ENCODE data around the gene WBP1L.
"Not testable (repeated sequence)": the region's sequence is repeated elsewhere in the genome, so short reads cannot be mapped to it uniquely, and the experiment has no call there.

WBP1L gene

DNA sequence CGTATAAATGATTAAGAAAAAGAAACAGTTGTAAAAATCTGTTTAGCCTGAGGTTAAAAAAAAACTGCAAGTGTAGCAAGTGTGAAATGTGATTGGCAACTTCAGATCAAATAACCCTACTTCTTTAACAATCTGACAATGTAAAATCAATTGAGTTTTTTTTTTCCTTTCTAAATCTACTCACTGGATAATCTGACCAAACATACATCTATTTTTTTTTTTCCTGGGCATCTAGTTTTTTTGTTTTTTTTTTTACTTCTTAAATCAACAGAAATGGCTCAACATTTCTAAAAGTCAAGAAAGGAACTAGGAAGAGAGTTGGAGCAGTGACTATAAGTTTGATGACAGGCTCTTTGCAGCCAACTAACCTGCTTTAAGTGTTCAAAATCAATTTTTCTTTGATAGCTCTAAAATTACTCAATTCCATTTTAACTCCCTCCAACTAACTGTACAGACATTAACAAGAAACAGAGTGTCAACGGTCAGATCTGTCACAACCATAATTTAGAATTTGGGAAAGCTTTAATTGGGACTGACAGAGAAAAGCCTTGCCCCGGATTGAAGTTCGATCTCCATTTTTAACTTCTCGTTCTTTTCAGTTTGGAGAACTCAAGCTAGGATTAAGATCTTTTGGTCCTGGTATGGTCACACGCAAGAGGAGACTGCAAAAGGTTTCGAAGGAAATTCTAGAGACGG, 30.8 kb upstream of the WBP1L start:
- DNase-seq (ENCODE audit: low read depth), result no peak
- TF ChIP-seq, protein P1, sequence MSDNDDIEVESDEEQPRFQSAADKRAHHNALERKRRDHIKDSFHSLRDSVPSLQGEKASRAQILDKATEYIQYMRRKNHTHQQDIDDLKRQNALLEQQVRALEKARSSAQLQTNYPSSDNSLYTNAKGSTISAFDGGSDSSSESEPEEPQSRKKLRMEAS (IDR thresholded peaks at IDR 0.05; ENCODE audit: low read depth, low read length), result no peak
- TF ChIP-seq MYC (IDR thresholded peaks at IDR 0.05; ENCODE audit: low read depth, low read length) (no peak), POLR2A (IDR thresholded peaks at IDR 0.05; ENCODE audit: extremely low read depth, insufficient read length) (no peak), CTCF (IDR thresholded peaks at IDR 0.05; ENCODE audit: low read depth, low read length) (no peak)

DNA sequence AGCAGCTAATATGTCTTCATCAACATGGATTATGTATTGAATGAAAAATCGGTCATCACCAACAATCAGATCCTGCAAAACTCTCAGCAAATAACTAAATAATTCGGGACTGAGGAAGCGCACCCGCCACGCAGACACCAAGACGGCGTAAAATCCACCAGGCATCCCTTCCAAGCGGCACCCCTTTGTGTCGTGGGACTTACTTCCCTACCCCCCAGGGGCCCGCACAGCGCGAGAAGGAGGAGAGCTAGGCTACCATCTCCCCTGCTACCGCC, 30.3 kb upstream of the WBP1L start:
- peak overlapping the region; percentile 69 for H3K4me3 ChIP-seq (ENCODE audit: low read depth, low read length)
- DNase-seq (ENCODE audit: low read depth), result no peak
- TF ChIP-seq CTCF (IDR thresholded peaks at IDR 0.05; ENCODE audit: low read depth, low read length) (no peak), POLR2A (IDR thresholded peaks at IDR 0.05; ENCODE audit: extremely low read depth, insufficient read length) (no peak)

More for the DNA sequence above, 30.8 kb upstream of the WBP1L start:
- H3K4me3 ChIP-seq (ENCODE audit: low read depth, low read length), result peak overlapping the region; percentile 69

DNA sequence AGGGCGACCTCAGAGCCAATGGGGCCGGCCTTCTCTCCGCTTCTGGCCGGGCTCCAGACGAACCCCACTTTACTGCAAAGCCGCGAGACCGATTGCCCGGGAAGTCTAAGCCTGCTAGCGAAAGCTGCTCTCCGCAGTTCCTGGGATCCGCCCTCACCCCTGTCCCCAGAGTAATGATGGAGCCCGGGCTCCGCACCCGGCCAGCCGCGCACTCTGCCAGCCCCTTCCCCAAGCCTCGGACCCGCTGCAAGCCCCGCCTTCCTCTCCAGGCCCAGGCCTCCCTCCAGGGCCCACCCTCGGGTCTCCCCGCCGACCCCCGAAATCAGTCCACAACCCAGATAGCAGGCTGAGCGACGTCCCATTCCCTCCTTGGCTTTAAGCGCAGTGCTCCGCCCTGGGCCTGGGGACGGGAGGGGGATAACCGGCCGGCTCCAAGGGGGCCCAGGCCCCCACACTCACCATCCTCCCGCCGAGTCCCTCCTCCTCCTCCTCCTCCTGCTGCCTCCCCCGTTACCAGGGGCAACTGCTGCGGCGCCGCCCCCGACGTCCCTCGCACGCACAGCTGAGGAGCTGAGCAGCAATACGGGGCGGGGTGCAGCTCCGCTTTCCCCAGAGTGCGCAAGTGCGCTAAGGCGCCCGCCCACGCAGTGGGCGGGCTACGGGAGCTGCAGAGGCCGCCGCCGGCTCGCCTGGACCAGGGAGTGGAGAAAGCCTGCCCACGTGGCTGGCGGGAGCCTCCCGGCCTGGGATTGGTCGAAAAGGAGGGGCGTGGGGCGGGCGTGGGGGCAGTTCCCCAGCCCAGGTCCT, 29.7 kb upstream of the WBP1L start, which contains the start of gene ARL3:
Gene ARL3, minus strand, starts transcription at position 584 of the 807 bp plus-strand sequence. Its CDS starts 122 bp downstream, at position 462.
- TF ChIP-seq, protein P1 (IDR thresholded peaks at IDR 0.05; ENCODE audit: low read depth, low read length), result peak; percentile 90; the same call in 1 of the 2 replicates
- TF ChIP-seq MYC (IDR thresholded peaks at IDR 0.05; ENCODE audit: low read depth, low read length), result no peak
- TF ChIP-seq CTCF (IDR thresholded peaks at IDR 0.05; ENCODE audit: low read depth, low read length), result peak; percentile 16
- peak; percentile 35 for TF ChIP-seq POLR2A (IDR thresholded peaks at IDR 0.05; ENCODE audit: extremely low read depth, insufficient read length)
- H3K4me3 ChIP-seq (ENCODE audit: low read depth, low read length), result peak within 1 kb of the TSS; percentile 84
- DNase-seq (ENCODE audit: low read depth), result peak; percentile 100

- DNase-seq (ENCODE audit: low read depth), result peak; percentile 77
- TF ChIP-seq POLR2A (IDR thresholded peaks at IDR 0.05; ENCODE audit: extremely low read depth, insufficient read length), result peak; percentile 86
- peak; percentile 95 for TF ChIP-seq MYC (IDR thresholded peaks at IDR 0.05; ENCODE audit: low read depth, low read length)
- TF ChIP-seq, protein P1 (IDR thresholded peaks at IDR 0.05; ENCODE audit: low read depth, low read length), result peak; percentile 88
- peak; percentile 40 for TF ChIP-seq CTCF (IDR thresholded peaks at IDR 0.05; ENCODE audit: low read depth, low read length)
- peak within 1 kb of the TSS; percentile 84 for H3K4me3 ChIP-seq (ENCODE audit: low read depth, low read length)
These were observed 28.9 kb upstream of the WBP1L start, which contains the start of gene SFXN2 for GRCh38 chr10:102714621-102715455. Gene SFXN2 (plus strand): TSS chr10:102714636. CDS start chr10:102726637, 12,001 bp downstream.

- H3K4me3 ChIP-seq (ENCODE audit: low read depth, low read length), result peak overlapping the region; percentile 84
- TF ChIP-seq CTCF (IDR thresholded peaks at IDR 0.05; ENCODE audit: low read depth, low read length), result no peak
- TF ChIP-seq, protein P1 (IDR thresholded peaks at IDR 0.05; ENCODE audit: low read depth, low read length), result no peak
- no peak for TF ChIP-seq POLR2A (IDR thresholded peaks at IDR 0.05; ENCODE audit: extremely low read depth, insufficient read length)
- no peak for TF ChIP-seq MYC (IDR thresholded peaks at IDR 0.05; ENCODE audit: low read depth, low read length)
- DNase-seq (ENCODE audit: low read depth), result no peak
These were observed 27.9 kb upstream of the WBP1L start for GRCh38 chr10:102715880-102716279.

DNA sequence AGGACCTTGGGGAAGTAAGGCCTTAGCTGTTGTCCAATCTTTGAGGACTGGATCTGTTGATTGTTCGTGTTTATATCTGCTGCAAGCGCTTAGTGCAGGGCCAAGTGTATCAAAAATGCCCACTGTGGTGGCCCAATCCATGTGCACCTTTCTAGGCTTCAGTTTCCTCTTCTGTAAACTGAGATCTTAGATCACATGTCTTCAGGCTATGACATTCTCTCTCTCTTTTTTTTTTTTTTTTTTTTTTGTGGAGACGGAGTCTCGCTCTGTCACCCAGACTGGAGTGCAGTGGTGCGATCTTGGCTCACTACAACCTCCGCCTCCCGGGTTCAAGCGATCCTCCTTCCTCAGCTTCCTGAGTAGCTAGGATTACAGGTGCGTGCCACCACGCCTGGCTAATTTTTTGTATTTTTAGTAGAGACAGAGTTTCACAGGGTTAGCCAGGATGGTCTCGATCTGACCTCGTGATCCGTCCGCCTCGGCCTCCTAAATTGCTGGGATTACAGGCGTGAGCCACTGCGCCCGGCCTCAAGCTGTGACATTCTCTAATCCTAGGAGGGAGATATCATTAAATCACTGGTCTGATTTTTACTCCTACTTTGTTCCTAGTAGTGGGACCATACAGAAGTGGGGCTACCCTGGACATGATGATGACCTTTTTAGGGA, 26.7 kb upstream of the WBP1L start:
- peak overlapping the region; percentile 1 for H3K4me3 ChIP-seq (ENCODE audit: low read depth, low read length)
- DNase-seq (ENCODE audit: low read depth), result not testable (repeated sequence)
